22Rv1 (cell line): Measurements from ENCODE around the gene TUBB.
"Not testable (repeated sequence)": the region's sequence is repeated elsewhere in the genome, so short reads cannot be mapped to it uniquely, and the experiment has no call there.

Experiments
- CTCF ChIP-seq: fragments of 450-650 bp; IDR thresholded peaks from 2 replicates; pipeline ENCODE4 v1.5.1; 2017; ENCODE audit warnings: mild to moderate bottlenecking
- ZFX ChIP-seq: fragments of 450-650 bp; IDR thresholded peaks from 2 replicates; pipeline ENCODE4 v1.6.1; 2017; ENCODE audit warnings: antibody characterized with exemption, borderline replicate concordance

GRCh38 chr6:30765495-30765894 is 45.3 kb downstream of the TUBB start:
- TF ChIP-seq CTCF, ZFX: not testable (repeated sequence)
